H1 (cell line): ENCODE data around the gene GPSM1. TPM values are rescaled to one million over a fixed set of nuclear protein-coding genes. Genes with fewer than 3 reads are reported as not detected.

ENCODE experiments used
- CTCF ChIA-PET: fragments of 300-600 bp; sonication (Branson Sonifier 250); formaldehyde crosslinking; loops from one replicate; lab custom pipeline; 2021; ENCODE audit not compliant: partially characterized antibody; lab: Charles Lee
- POLR2A ChIA-PET: fragments of 300-600 bp; sonication (Branson Sonifier 250); formaldehyde crosslinking; loops from one replicate; lab custom pipeline; 2021; ENCODE audit warnings: inconsistent platforms; ENCODE audit not compliant: partially characterized antibody; lab: Charles Lee
- DNase-seq, 2 experiments: peaks; one replicate each; pipeline versions ENCODE4 v3.0.0 to v3.0.0-alpha.2; 2010 to 2022; ENCODE audit warnings: low spot score in 2 of 2, low read depth in 1 of 2, mixed read lengths in 1 of 2
- FAIRE-seq: peaks from 2 replicates; lab custom pipeline; 2011; peaks lifted over from hg19 to GRCh38; lab: Jason Lieb, UNC
- H2AFZ ChIP-seq: 2 replicates; pipeline ENCODE4 v1.8.1; 2012; ENCODE audit warnings: low read length, inconsistent platforms
- H2AK5ac ChIP-seq: 2 replicates; pipeline ENCODE4 v1.6.1; 2013; ENCODE audit warnings: low read depth, low read length
- H2BK120ac ChIP-seq: replicated peaks from 2 replicates; pipeline ENCODE3; 2013; ENCODE audit warnings: low read depth, low read length, inconsistent platforms
- H2BK12ac ChIP-seq: 2 replicates; pipeline ENCODE4 v1.6.1; 2013; ENCODE audit warnings: low read depth, low read length
- H2BK15ac ChIP-seq: 2 replicates; pipeline ENCODE4 v1.6.1; 2013; ENCODE audit warnings: low read length
- H2BK20ac ChIP-seq: 2 replicates; pipeline ENCODE4 v1.6.1; 2013; ENCODE audit warnings: low read length
- H2BK5ac ChIP-seq: 2 replicates; pipeline ENCODE4 v1.6.1; 2013; ENCODE audit warnings: low read depth, low read length
- H3K14ac ChIP-seq: 2 replicates; pipeline ENCODE4 v1.6.1; 2013; ENCODE audit warnings: inconsistent platforms; ENCODE audit not compliant: insufficient read length
- H3K18ac ChIP-seq: 2 replicates; pipeline ENCODE4 v1.6.1; 2013; ENCODE audit warnings: low read length; ENCODE audit errors: extremely low read depth
- H3K23ac ChIP-seq: 2 replicates; pipeline ENCODE4 v1.6.1; 2013; ENCODE audit warnings: inconsistent platforms; ENCODE audit not compliant: insufficient read length
- H3K23me2 ChIP-seq: 2 replicates; pipeline ENCODE4 v1.6.1; 2013; ENCODE audit warnings: low read depth, low read length
- H3K27ac ChIP-seq: 2 replicates; pipeline ENCODE4 v1.6.1; 2011; ENCODE audit warnings: low read depth, low read length, inconsistent platforms
- H3K27me3 ChIP-seq, 4 experiments: replicated peaks in 1 of 4; 1 replicate in 1 of 4; 2 replicates in 3 of 4; pipeline versions ENCODE4 v1.6.1 to v1.8.1; 2011 to 2013; ENCODE audit warnings: low read length in 3 of 4, mild to moderate bottlenecking in 3 of 4, inconsistent platforms in 2 of 4, mixed read lengths in 2 of 4, moderate library complexity in 1 of 4; ENCODE audit not compliant: control insufficient read depth in 3 of 4, insufficient read depth in 3 of 4; ENCODE audit errors: extremely low read depth in 1 of 4
- H3K36me3 ChIP-seq, 4 experiments: 2 replicates each; pipeline versions ENCODE4 v1.6.1 to v1.8.1; 2011 to 2013; ENCODE audit warnings: mild to moderate bottlenecking in 4 of 4, low read length in 3 of 4, moderate library complexity in 2 of 4, control low read depth in 1 of 4, inconsistent platforms in 1 of 4; ENCODE audit not compliant: insufficient read depth in 4 of 4, control insufficient read depth in 2 of 4
- H3K4ac ChIP-seq: replicated peaks from 2 replicates; pipeline ENCODE3; 2013; ENCODE audit warnings: low read length, low read depth, mixed read lengths, inconsistent platforms; ENCODE audit not compliant: insufficient read length
- H3K4me1 ChIP-seq, 4 experiments: replicated peaks in 1 of 4; 1 replicate in 1 of 4; 2 replicates in 3 of 4; pipeline versions ENCODE4 v1.6.1 to v1.8.1; 2011 to 2013; ENCODE audit warnings: low read length in 3 of 4, inconsistent platforms in 2 of 4, mixed read lengths in 1 of 4; ENCODE audit not compliant: insufficient read depth in 4 of 4, control insufficient read depth in 3 of 4
- H3K4me2 ChIP-seq, 2 experiments: 2 replicates each; pipeline versions ENCODE4 v1.6.1 to v1.8.1; 2011 to 2013; ENCODE audit warnings: low read depth in 2 of 2, low read length in 2 of 2, control low read depth in 1 of 2, inconsistent platforms in 1 of 2, mild to moderate bottlenecking in 1 of 2; ENCODE audit not compliant: insufficient read depth in 1 of 2
- H3K4me3 ChIP-seq, 4 experiments: fragments of 200-600, 300-600 bp in 1 of 4; sonication (generic), shearing (Covaris generic), sonication (Bioruptor Twin) in 1 of 4; 2 replicates each; pipeline versions ENCODE4 v1.5.1 to v1.8.1; 2011 to 2016; ENCODE audit warnings: low read length in 4 of 4, low read depth in 3 of 4, control low read depth in 2 of 4, inconsistent platforms in 2 of 4, mild to moderate bottlenecking in 2 of 4, mixed read lengths in 1 of 4, moderate library complexity in 1 of 4; ENCODE audit not compliant: insufficient read depth in 2 of 4; ENCODE audit errors: extremely low read depth in 1 of 4
- H3K56ac ChIP-seq: replicated peaks from 2 replicates; pipeline ENCODE3; 2013; ENCODE audit warnings: low read depth, mild to moderate bottlenecking, mixed read lengths, low read length, inconsistent platforms; ENCODE audit not compliant: insufficient read length
- H3K79me1 ChIP-seq: 2 replicates; pipeline ENCODE4 v1.6.1; 2013; ENCODE audit warnings: low read depth, low read length, control low read depth
- H3K79me2 ChIP-seq, 2 experiments: 2 replicates each; pipeline versions ENCODE4 v1.6.1 to v1.8.1; 2012 to 2013; ENCODE audit warnings: low read length in 2 of 2, mild to moderate bottlenecking in 2 of 2, inconsistent platforms in 1 of 2; ENCODE audit not compliant: insufficient read depth in 2 of 2, control insufficient read depth in 1 of 2
- H3K9ac ChIP-seq, 4 experiments: replicated peaks in 1 of 4; 1 replicate in 1 of 4; 2 replicates in 3 of 4; pipeline versions ENCODE4 v1.6.1 to v1.8.1; 2011 to 2013; ENCODE audit warnings: low read depth in 3 of 4, low read length in 3 of 4, control low read depth in 2 of 4, mild to moderate bottlenecking in 2 of 4, moderate library complexity in 2 of 4, inconsistent platforms in 1 of 4; ENCODE audit errors: extremely low read depth in 1 of 4
- H3K9me3 ChIP-seq, 2 experiments: 2 replicates each; pipeline versions ENCODE4 v1.6.1 to v1.8.1; 2012 to 2013; ENCODE audit warnings: mild to moderate bottlenecking in 2 of 2, moderate library complexity in 2 of 2, control low read depth in 1 of 2, inconsistent platforms in 1 of 2, low read depth in 1 of 2, low read length in 1 of 2, mixed read lengths in 1 of 2; ENCODE audit not compliant: insufficient read depth in 2 of 2
- H4K20me1 ChIP-seq, 2 experiments: replicated peaks in 1 of 2; 2 replicates each; pipeline versions ENCODE3 to v1.8.1; 2011 to 2013; ENCODE audit warnings: inconsistent platforms in 2 of 2, low read length in 2 of 2, mild to moderate bottlenecking in 1 of 2; ENCODE audit not compliant: insufficient read depth in 2 of 2, control insufficient read depth in 1 of 2
- H4K5ac ChIP-seq: 2 replicates; pipeline ENCODE4 v1.6.1; 2013; ENCODE audit warnings: low read length, low read depth, mixed read lengths, inconsistent platforms; ENCODE audit not compliant: insufficient read length
- H4K8ac ChIP-seq: 2 replicates; pipeline ENCODE4 v1.8.0; 2013; ENCODE audit warnings: mild to moderate bottlenecking, moderate library complexity, low read length, inconsistent platforms; ENCODE audit not compliant: insufficient read depth; ENCODE audit errors: extremely low read depth
- H4K91ac ChIP-seq: replicated peaks from 2 replicates; pipeline ENCODE3; 2013; ENCODE audit warnings: low read length, mixed read lengths, inconsistent platforms; ENCODE audit not compliant: insufficient read length
- ASH2L ChIP-seq: fragments of 200-600, 300-600 bp; sonication (generic); IDR thresholded peaks from one replicate; pipeline ENCODE4 v1.7.1; 2017; ENCODE audit warnings: low read length
- CEBPB ChIP-seq: IDR thresholded peaks from 2 replicates; pipeline ENCODE4 v1.6.1; 2012; ENCODE audit warnings: low read depth, low read length
- CTCF ChIP-seq, 3 experiments: IDR thresholded peaks; 1 replicate in 2 of 3; 2 replicates in 1 of 3; pipeline versions ENCODE4 v1.5.1 to v1.6.1; 2011; ENCODE audit warnings: low read length in 3 of 3, mild to moderate bottlenecking in 3 of 3, inconsistent platforms in 2 of 3, low read depth in 1 of 3, moderate library complexity in 1 of 3; ENCODE audit not compliant: insufficient read depth in 1 of 3; ENCODE audit errors: control extremely low read depth in 1 of 3
- EGR1 ChIP-seq: IDR thresholded peaks from 2 replicates; pipeline ENCODE4 v1.6.1; 2011; ENCODE audit warnings: low read depth, low read length, borderline replicate concordance
- EZH2 ChIP-seq: fragments of 200-600 bp; sonication (generic); IDR thresholded peaks from 2 replicates; pipeline ENCODE4 v1.7.1; 2012; ENCODE audit warnings: low read depth, mild to moderate bottlenecking, moderate library complexity, low read length, inconsistent platforms; ENCODE audit not compliant: severe bottlenecking
- HDAC2 ChIP-seq, 2 experiments: fragments of 300-600 bp in 1 of 2; sonication (generic) in 1 of 2; IDR thresholded peaks; 2 replicates each; pipeline ENCODE4 v1.6.1; 2011 to 2012; ENCODE audit warnings: low read depth in 2 of 2, low read length in 2 of 2, mild to moderate bottlenecking in 2 of 2, moderate library complexity in 2 of 2, borderline replicate concordance in 1 of 2, inconsistent platforms in 1 of 2
- POU5F1 ChIP-seq: IDR thresholded peaks from 2 replicates; pipeline ENCODE4 v1.6.1; 2011; ENCODE audit warnings: low read depth, mild to moderate bottlenecking, low read length, moderate library complexity
- RXRA ChIP-seq: IDR thresholded peaks from 2 replicates; pipeline ENCODE4 v1.6.1; 2011; ENCODE audit warnings: low read depth, mild to moderate bottlenecking, low read length, moderate library complexity; ENCODE audit not compliant: insufficient read depth
- SUZ12 ChIP-seq: fragments of 200-600 bp; sonication (generic); IDR thresholded peaks from 2 replicates; pipeline ENCODE4 v1.6.1; 2012; ENCODE audit warnings: mild to moderate bottlenecking, inconsistent platforms, low read length, moderate library complexity, mixed read lengths
- TAF7 ChIP-seq: optimal IDR thresholded peaks from 2 replicates; pipeline ENCODE3; 2011; ENCODE audit warnings: low read depth, mild to moderate bottlenecking, inconsistent platforms, low read length, moderate library complexity, borderline replicate concordance
- TEAD4 ChIP-seq: IDR thresholded peaks from 2 replicates; pipeline ENCODE4 v1.6.1; 2012; ENCODE audit warnings: low read depth, low read length, inconsistent platforms, mixed read lengths
- WGBS, 2 experiments: shearing (Covaris generic) in 1 of 2; methylation state at CpG; one replicate each; pipeline versions ENCODE4 v1.1.6 to v1.1.7; 2013 to 2015; ENCODE audit warnings: low lambda C conversion rate in 2 of 2, mixed read lengths in 2 of 2, inconsistent platforms in 1 of 2, low coverage in 1 of 2, missing lambda C conversion rate in 1 of 2; ENCODE audit not compliant: insufficient replicate concordance in 2 of 2, insufficient coverage in 1 of 2, insufficient read length in 1 of 2; ENCODE audit errors: extremely low coverage in 1 of 2, missing lambda C conversion rate in 1 of 2; 5-methylcytosine and 5-hydroxymethylcytosine counted together
- polyA plus RNA-seq, 7 experiments: library from polyadenylated mRNA; depleted of rRNA in 3 of 7; stranded (reverse) in 5 of 7; unstranded in 2 of 7; fragments of >200 nt in 5 of 7; fragments of 200-250 nt in 2 of 7; gene quantifications; 1 replicate in 5 of 7; 2 replicates in 1 of 7; 4 replicates in 1 of 7; pipeline versions ENCODE4 v1.2.1 to v1.2.3, GENCODE V29; 2011 to 2013; ENCODE audit warnings: missing spikeins in 2 of 7, mixed read lengths in 2 of 7
- total RNA-seq: library from RNA; stranded (reverse); fragmentation: NEBNext Ultra II Directional; extraction: Animal tissue kit (Norgen Biotek cat#: 25700); gene quantifications from 2 replicates; pipeline ENCODE4 v1.2.1, GENCODE V29; 2021

GPSM1 gene
- total and polyA plus RNA-seq, 2 of the 8 experiments (the other 6 are each of a cell fraction or from before 2014, with no cell fraction given): 12.8 to 18.0 TPM

GRCh38 chr9:136381311-136381710 is 54.0 kb downstream of the GPSM1 start:
- H4K8ac ChIP-seq: no peak overlapping the region
- H3K4me1 ChIP-seq: no peaks in the 10 kb centered on the region
- no peak overlapping the region for H3K14ac ChIP-seq
- no peak overlapping the region for H3K9ac ChIP-seq
- no peaks in the 10 kb centered on the region for H3K27me3 ChIP-seq
- no peak overlapping the region for H3K4me2 ChIP-seq
- FAIRE-seq (no peak), DNase-seq (no peak)
- no peak overlapping the region for H3K4me3 ChIP-seq
- no peak overlapping the region for H3K4ac ChIP-seq
- WGBS, 2 experiments: 93% methylated on average over 7 of the region's 9 CpGs; no CpG with 5 or more reads in 1 of the 2 experiments
- H2BK15ac ChIP-seq: no peak overlapping the region
- ChIA-PET POLR2A (interaction anchor here (1.0 to 14.0 kb wide), 11 partner anchors 8 to 58 kb away, joined by 3 to 139 read pairs (median 5); partner anchors contain the start of genes CARD9, DNLZ, INPP5E and SNAPC4), CTCF (interaction anchor here (1.0 to 2.4 kb wide), 5 partner anchors 8 to 69 kb away, joined by 3 to 10 read pairs (median 3); partner anchors contain the start of gene DNLZ)
- peaks cover 6 to 66% (median 34%) of the 10 kb centered on the region in 4 experiments; a peak in 7 of 8 replicates for H3K36me3 ChIP-seq
- H3K18ac ChIP-seq: no peak overlapping the region
- no peak overlapping the region for H3K27ac ChIP-seq
- H2AK5ac ChIP-seq: no peak overlapping the region
- H3K23ac ChIP-seq: no peak overlapping the region
- H3K9me3 ChIP-seq: no peaks in the 10 kb centered on the region
- no peak overlapping the region for H4K91ac ChIP-seq
- H2BK12ac ChIP-seq: no peak overlapping the region
- H2BK20ac ChIP-seq: no peak overlapping the region
- H3K79me1 ChIP-seq: no peaks in the 10 kb centered on the region; the same call in 1 of the 2 replicates
- H2BK5ac ChIP-seq: no peak overlapping the region
- H3K23me2 ChIP-seq: no peaks in the 10 kb centered on the region
- no peak overlapping the region for H2BK120ac ChIP-seq
- H4K5ac ChIP-seq: no peak overlapping the region
- H3K79me2 ChIP-seq: no peaks in the 10 kb centered on the region
- no peak overlapping the region for H2AFZ ChIP-seq
- H4K20me1 ChIP-seq: peaks cover 2 to 12% of the 10 kb centered on the region in 2 experiments
- H3K56ac ChIP-seq: no peak overlapping the region
- no peak for TF ChIP-seq CTCF (IDR thresholded peaks at IDR 0.05; ENCODE audit: control extremely low read depth in 1 of 3, insufficient read depth in 1 of 3, low read depth in 1 of 3, low read length in 3 of 3)
- no peak for TF ChIP-seq TEAD4
- no peak for TF ChIP-seq HDAC2 (IDR thresholded peaks at IDR 0.05; ENCODE audit: borderline replicate concordance in 1 of 2, low read depth in 2 of 2, low read length in 2 of 2)
- no peak for TF ChIP-seq POU5F1
- TF ChIP-seq TAF7: no peak
- TF ChIP-seq EZH2: no peak
- no peak for TF ChIP-seq RXRA
- no peak for TF ChIP-seq ASH2L
- TF ChIP-seq SUZ12: no peak
- no peak for TF ChIP-seq EGR1
- no peak for TF ChIP-seq CEBPB
